Epithelial cell of alveolus of lung (primary cell): ENCODE measurements around the gene CNPPD1. TPM values are rescaled to one million over a fixed set of nuclear protein-coding genes. Genes with fewer than 3 reads are reported as not detected.

Experiments
- total RNA-seq: library from RNA; depleted of rRNA; stranded (reverse); fragments of >200 nt; gene quantifications from 2 replicates; pipeline ENCODE4 v1.2.1, GENCODE V29; 2015

Gene CNPPD1
- total RNA-seq: 16.9 and 26.8 TPM in 2 replicates

GRCh38 chr2:219176818-219177551, at the start of gene CNPPD1:
TSS of gene CNPPD1 (minus strand) at chr2:219176925. CDS start at chr2:219176828, 97 bp downstream.

GRCh38 chr2:219218732-219219701, 42.3 kb upstream of the CNPPD1 start, which contains the start of gene ABCB6:
TSS of gene ABCB6 (minus strand) at chr2:219218958. CDS start at chr2:219218673, 285 bp downstream.

GRCh38 chr2:219206328-219207133, 29.8 kb upstream of the CNPPD1 start, which contains the start of gene ZFAND2B:
TSS of gene ZFAND2B (plus strand) at chr2:219206782. CDS start at chr2:219206988, 206 bp downstream.

GRCh38 chr2:219177552-219178376, 1.0 kb upstream of the CNPPD1 start, which contains the start of gene RETREG2:
TSS of gene RETREG2 (plus strand) at chr2:219178275. CDS start at chr2:219178353, 78 bp downstream.

DNA sequence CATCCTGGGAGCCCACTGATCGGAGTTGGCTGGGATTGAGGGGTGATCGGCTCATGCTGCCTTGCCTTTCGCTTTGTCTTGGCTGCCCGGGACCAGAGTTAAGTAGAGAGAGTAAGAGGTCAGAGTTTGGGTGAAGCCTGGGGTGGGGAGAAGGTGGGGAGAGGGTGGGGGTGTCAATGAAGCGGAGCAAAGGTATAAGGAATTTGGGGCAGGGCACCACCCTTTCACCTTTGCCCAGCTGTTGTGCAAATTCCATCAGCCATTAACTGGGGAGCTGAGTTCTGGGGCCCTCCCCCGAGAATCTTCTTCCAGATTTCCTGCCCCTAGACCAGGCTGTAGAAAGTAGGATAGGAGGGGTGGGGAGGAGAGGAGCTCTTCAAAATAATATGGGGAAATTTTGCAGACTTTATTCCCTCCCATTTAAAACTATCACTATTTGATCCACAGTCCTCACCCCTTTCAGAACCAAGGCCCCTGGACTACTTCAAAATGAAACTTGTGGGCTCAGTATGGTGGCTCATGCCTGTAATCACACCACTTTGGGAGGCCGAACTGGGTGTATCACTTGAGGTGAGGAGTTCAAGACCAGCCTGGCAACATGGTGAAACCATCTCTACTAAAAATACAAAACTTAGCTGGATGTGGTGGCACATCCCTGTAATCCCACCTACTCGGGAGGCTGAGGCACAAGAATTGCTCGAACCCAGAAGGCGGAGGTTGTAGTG, 6.6 kb downstream of the CNPPD1 start, which contains the start of gene SLC23A3:
Gene SLC23A3 (minus strand): TSS at position 100 of the 725 bp plus-strand sequence. CDS start 45 bp downstream, at position 55.

GRCh38 chr2:219160186-219161017, 16.3 kb downstream of the CNPPD1 start, which contains the start of gene NHEJ1:
TSS of gene NHEJ1 (minus strand) at chr2:219160815. CDS start at chr2:219158362, 2,453 bp downstream.

Other genes with a start within 250 kb of the CNPPD1 start
- under 0.01 TPM in 1 of 2 replicates, not detected in the other for gene CDK5R2, start 217.3 kb downstream of the CNPPD1 start, total RNA-seq
- gene FEV, start 191.7 kb downstream of the CNPPD1 start, total RNA-seq: not detected in 2 replicates
- gene CRYBA2, start 183.5 kb downstream of the CNPPD1 start, total RNA-seq: not detected in 2 replicates
- not detected in 2 replicates for gene CFAP65, start 135.4 kb downstream of the CNPPD1 start, total RNA-seq
- 0.32 TPM in 1 of 2 replicates, not detected in the other for gene IHH, start 116.0 kb downstream of the CNPPD1 start, total RNA-seq
- gene NHEJ1, start 16.1 kb downstream of the CNPPD1 start, total RNA-seq: 17.2 and 22.2 TPM in 2 replicates
- gene SLC23A3, start 6.9 kb downstream of the CNPPD1 start, total RNA-seq: 1.4 TPM in 1 of 2 replicates, not detected in the other
- gene RETREG2, start 1.4 kb upstream of the CNPPD1 start, total RNA-seq: 43.0 and 46.3 TPM in 2 replicates
- gene ZFAND2B, start 29.9 kb upstream of the CNPPD1 start, total RNA-seq: 24.8 and 33.4 TPM in 2 replicates
- 17.2 and 17.9 TPM in 2 replicates for gene ABCB6, start 42.0 kb upstream of the CNPPD1 start, total RNA-seq
- 52.5 and 113 TPM in 2 replicates for gene ATG9A, start 52.7 kb upstream of the CNPPD1 start, total RNA-seq
- 21.9 and 33.2 TPM in 2 replicates for gene ANKZF1, start 52.9 kb upstream of the CNPPD1 start, total RNA-seq
- 10.1 and 11.8 TPM in 2 replicates for gene GLB1L, start 68.5 kb upstream of the CNPPD1 start, total RNA-seq
- 14.2 and 20.8 TPM in 2 replicates for gene STK16, start 68.6 kb upstream of the CNPPD1 start, total RNA-seq
- not detected in 2 replicates for gene TUBA4B, start 76.3 kb upstream of the CNPPD1 start, total RNA-seq
- 15.6 and 16.3 TPM in 2 replicates for gene TUBA4A, start 77.0 kb upstream of the CNPPD1 start, total RNA-seq
- gene DNAJB2, start 102.4 kb upstream of the CNPPD1 start, total RNA-seq: 12.0 and 32.1 TPM in 2 replicates
- 22.6 and 64.0 TPM in 2 replicates for gene PTPRN, start 132.5 kb upstream of the CNPPD1 start, total RNA-seq
- gene RESP18, start 155.8 kb upstream of the CNPPD1 start, total RNA-seq: not detected in 2 replicates
- 48.9 and 119 TPM in 2 replicates for gene DNPEP, start 211.0 kb upstream of the CNPPD1 start, total RNA-seq
- under 0.01 and 20.4 TPM in 2 replicates for gene DES, start 241.5 kb upstream of the CNPPD1 start, total RNA-seq